Caco-2 (cell line): Measurements from ENCODE around the gene KDM4C. TPM values are rescaled to one million over a fixed set of nuclear protein-coding genes. Genes with fewer than 3 reads are reported as not detected.

Experiments
- BruUV-seq: library from RNA; stranded (reverse); fragments of 400-500 nt; replicated peaks from 2 replicates; lab custom pipeline; 2021; lab: Mats Ljungman, UMichigan
- CTCF ChIA-PET: fragments of 300-600 bp; sonication (Branson Sonifier 250); formaldehyde crosslinking; loops from one replicate; lab custom pipeline; 2022; ENCODE audit warnings: antibody characterized with exemption; lab: Charles Lee
- POLR2A ChIA-PET: fragments of 300-600 bp; sonication (Branson Sonifier 250); formaldehyde crosslinking; loops from one replicate; lab custom pipeline; 2022; ENCODE audit warnings: antibody characterized with exemption; lab: Charles Lee
- DNase-seq, 2 experiments: peaks; one replicate each; pipeline versions ENCODE4 v3.0.0 to v3.0.0-alpha.2; 2020 to 2022
- H3K27me3 ChIP-seq: replicated peaks from 2 replicates; pipeline ENCODE4 v1.6.0; 2011; ENCODE audit warnings: low read length; ENCODE audit not compliant: control insufficient read depth, insufficient read depth
- H3K36me3 ChIP-seq: 2 replicates; pipeline ENCODE4 v1.5.1; 2011; ENCODE audit warnings: low read length; ENCODE audit not compliant: control insufficient read depth, insufficient read depth
- H3K4me1 ChIP-seq: fragments of 250-450 bp; sonication (Bioruptor Pico); 2 replicates; pipeline ENCODE4 v1.5.1; 2020; ENCODE audit warnings: mild to moderate bottlenecking
- H3K4me3 ChIP-seq: 2 replicates; pipeline ENCODE4 v1.5.1; 2011; ENCODE audit warnings: low read depth, mild to moderate bottlenecking, control low read depth, low read length
- H3K9me3 ChIP-seq: fragments of 250-450 bp; sonication (Bioruptor Pico); 2 replicates; pipeline ENCODE4 v1.5.1; 2020; ENCODE audit warnings: mild to moderate bottlenecking, moderate library complexity
- H3K27ac Mint-ChIP-seq: one replicate; pipeline ENCODE4 v1.8.0; 2022; ENCODE audit warnings: mixed read lengths; ENCODE audit not compliant: unreplicated experiment
- H3K27me3 Mint-ChIP-seq: one replicate; pipeline ENCODE4 v1.8.0; 2022; ENCODE audit warnings: mixed read lengths; ENCODE audit not compliant: insufficient read depth, unreplicated experiment
- H3K36me3 Mint-ChIP-seq: one replicate; pipeline ENCODE4 v1.8.0; 2022; ENCODE audit warnings: mild to moderate bottlenecking, mixed read lengths; ENCODE audit not compliant: insufficient read depth, unreplicated experiment
- H3K4me1 Mint-ChIP-seq: one replicate; pipeline ENCODE4 v1.8.0; 2022; ENCODE audit warnings: low read depth, mixed read lengths; ENCODE audit not compliant: unreplicated experiment
- H3K4me3 Mint-ChIP-seq: one replicate; pipeline ENCODE4 v1.8.0; 2022; ENCODE audit warnings: mild to moderate bottlenecking, moderate library complexity, mixed read lengths; ENCODE audit not compliant: unreplicated experiment
- H3K9me3 Mint-ChIP-seq: one replicate; pipeline ENCODE4 v1.8.0; 2022; ENCODE audit warnings: mixed read lengths; ENCODE audit not compliant: unreplicated experiment
- CTCF ChIP-seq, 2 experiments: fragments of 200-600 bp in 1 of 2; IDR thresholded peaks; 1 replicate in 1 of 2; 2 replicates in 1 of 2; pipeline versions ENCODE4 v1.5.1 to v1.8.0; 2011 to 2022; ENCODE audit warnings: antibody characterized with exemption in 1 of 2, control low read depth in 1 of 2, inconsistent platforms in 1 of 2, low read depth in 1 of 2, low read length in 1 of 2, mild to moderate bottlenecking in 1 of 2, moderate library complexity in 1 of 2; ENCODE audit not compliant: insufficient read depth in 1 of 2, severe bottlenecking in 1 of 2, unreplicated experiment in 1 of 2
- intact Hi-C: fragments of 100-400 bp; cut with micrococcal nuclease; formaldehyde crosslinking; loops from one replicate; pipeline ENCODE4 v1.10.0; 2022; ENCODE audit not compliant: unreplicated experiment
- total RNA-seq: library from RNA; stranded (reverse); gene quantifications from 2 replicates; pipeline ENCODE4 v1.2.3, GENCODE V29; 2022

The KDM4C gene
- total RNA-seq, 1 experiment from 2014 or later, result 40.3 TPM

- Histone ChIP-seq H3K9me3 (no peaks in the 10 kb centered on the region), H3K36me3 (no peaks in the 10 kb centered on the region), H3K4me1 (peaks cover 9% of the 10 kb centered on the region; the same call in 1 of the 2 replicates), H3K4me3 (no peak overlapping the region), H3K27me3 (no peaks in the 10 kb centered on the region)
- no peak for DNase-seq
- TF ChIP-seq CTCF (IDR thresholded peaks at IDR 0.05; ENCODE audit: insufficient read depth in 1 of 2, low read depth in 1 of 2, low read length in 1 of 2, severe bottlenecking in 1 of 2, unreplicated experiment in 1 of 2), result no peak
- H3K36me3 Mint-ChIP-seq, result peaks cover 7% of the 10 kb centered on the region
- no peaks in the 10 kb centered on the region for H3K9me3 Mint-ChIP-seq
- H3K4me1 Mint-ChIP-seq, result peaks cover 14% of the 10 kb centered on the region
- ChIA-PET POLR2A (no interaction called here), CTCF (no interaction called here)
- no peak overlapping the region for H3K27ac Mint-ChIP-seq
- H3K27me3 Mint-ChIP-seq, result no peaks in the 10 kb centered on the region
- H3K4me3 Mint-ChIP-seq, result no peak overlapping the region
- BruUV-seq, result no TSS peak
- intact Hi-C loops, result no loop called here
Measured at GRCh38 chr9:6955251-6955921, 197.6 kb downstream of the KDM4C start.

- no peaks in the 10 kb centered on the region for H3K36me3 ChIP-seq
- H3K27me3 ChIP-seq, result no peaks in the 10 kb centered on the region
Measured at GRCh38 chr9:6956879-6957278, 199.1 kb downstream of the KDM4C start.

More at GRCh38 chr9:6956879-6957278, 199.1 kb downstream of the KDM4C start:
- intact Hi-C loops, result no loop called here
- Histone ChIP-seq H3K4me3 (no peak overlapping the region), H3K9me3 (no peaks in the 10 kb centered on the region), H3K4me1 (peaks cover 9% of the 10 kb centered on the region; the same call in 1 of the 2 replicates)
- BruUV-seq, result no TSS peak
- Mint-ChIP-seq H3K4me3 (no peak overlapping the region), H3K4me1 (peaks cover 14% of the 10 kb centered on the region), H3K36me3 (peaks cover 10% of the 10 kb centered on the region), H3K27ac (no peak overlapping the region), H3K9me3 (no peaks in the 10 kb centered on the region), H3K27me3 (no peaks in the 10 kb centered on the region)
- TF ChIP-seq CTCF (IDR thresholded peaks at IDR 0.05; ENCODE audit: insufficient read depth in 1 of 2, low read depth in 1 of 2, low read length in 1 of 2, severe bottlenecking in 1 of 2, unreplicated experiment in 1 of 2), result no peak
- ChIA-PET POLR2A (no interaction called here), CTCF (no interaction called here)
- DNase-seq, result no peak
